Transverse colon (tissue), 4 donors: ENCODE results near the gene HSFX3.

ENCODE experiments used
- POLR2A ChIP-seq: fragments of 450-650 bp; IDR thresholded peaks from one replicate; pipeline ENCODE4 v1.6.1; 2016; ENCODE audit warnings: antibody characterized with exemption, mild to moderate bottlenecking, moderate library complexity
- POLR2AphosphoS5 ChIP-seq, 3 donors: sonication (generic); formaldehyde crosslinking; IDR thresholded peaks; one replicate each; pipeline ENCODE4 v1.6.1; 2016; ENCODE audit warnings: antibody characterized with exemption in 3 of 3
- TF ChIP-seq, protein P1 (sequence below), 5 experiments: fragments of 200-600 bp in 3 of 5; fragments of 450-650 bp in 2 of 5; sonication (generic) in 3 of 5; IDR thresholded peaks; 1 replicate in 2 of 5; 2 replicates in 3 of 5; pipeline ENCODE4 v1.5.1; 2016 to 2017; ENCODE audit warnings: antibody characterized with exemption in 5 of 5, inconsistent platforms in 3 of 5, mild to moderate bottlenecking in 2 of 5, moderate library complexity in 1 of 5

DNA sequence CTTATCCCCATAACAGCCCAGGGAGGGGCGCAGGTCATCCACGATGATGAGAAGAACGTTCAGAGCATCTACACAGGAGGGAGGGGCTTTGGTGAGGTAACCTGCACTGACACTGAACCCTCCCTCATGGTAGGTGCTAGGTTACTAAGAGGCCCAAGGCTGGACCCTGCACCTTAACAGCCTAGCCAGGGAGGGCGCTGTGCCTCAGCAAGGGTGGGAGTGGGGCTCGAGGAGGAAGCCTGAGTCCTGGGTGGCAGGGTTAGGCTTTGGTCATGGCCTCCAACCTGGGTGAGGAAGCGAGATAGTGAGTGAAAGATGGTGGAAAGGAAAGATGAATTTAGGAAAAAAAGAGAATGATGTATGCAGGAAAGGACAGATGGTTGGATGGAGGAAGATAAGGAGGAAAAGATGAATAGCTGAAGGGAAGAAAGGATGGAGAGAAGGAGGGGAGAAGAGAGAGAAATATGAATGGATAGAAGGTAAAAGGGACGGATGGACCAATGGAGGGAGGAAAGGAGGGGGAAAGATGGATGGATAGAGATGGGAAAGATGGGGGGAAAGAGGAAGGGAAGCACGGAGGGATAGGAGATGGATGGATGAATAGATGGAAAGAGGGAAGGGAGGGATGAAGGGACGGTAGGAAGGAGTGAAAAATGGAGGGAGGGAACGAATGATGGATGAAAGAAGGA lies 45.4 kb downstream of the HSFX3 start:
- TF ChIP-seq, protein P1, sequence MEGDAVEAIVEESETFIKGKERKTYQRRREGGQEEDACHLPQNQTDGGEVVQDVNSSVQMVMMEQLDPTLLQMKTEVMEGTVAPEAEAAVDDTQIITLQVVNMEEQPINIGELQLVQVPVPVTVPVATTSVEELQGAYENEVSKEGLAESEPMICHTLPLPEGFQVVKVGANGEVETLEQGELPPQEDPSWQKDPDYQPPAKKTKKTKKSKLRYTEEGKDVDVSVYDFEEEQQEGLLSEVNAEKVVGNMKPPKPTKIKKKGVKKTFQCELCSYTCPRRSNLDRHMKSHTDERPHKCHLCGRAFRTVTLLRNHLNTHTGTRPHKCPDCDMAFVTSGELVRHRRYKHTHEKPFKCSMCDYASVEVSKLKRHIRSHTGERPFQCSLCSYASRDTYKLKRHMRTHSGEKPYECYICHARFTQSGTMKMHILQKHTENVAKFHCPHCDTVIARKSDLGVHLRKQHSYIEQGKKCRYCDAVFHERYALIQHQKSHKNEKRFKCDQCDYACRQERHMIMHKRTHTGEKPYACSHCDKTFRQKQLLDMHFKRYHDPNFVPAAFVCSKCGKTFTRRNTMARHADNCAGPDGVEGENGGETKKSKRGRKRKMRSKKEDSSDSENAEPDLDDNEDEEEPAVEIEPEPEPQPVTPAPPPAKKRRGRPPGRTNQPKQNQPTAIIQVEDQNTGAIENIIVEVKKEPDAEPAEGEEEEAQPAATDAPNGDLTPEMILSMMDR (IDR thresholded peaks at IDR 0.05), result peak in 2 of 5 experiments; percentile 5 to 15
- TF ChIP-seq POLR2AphosphoS5 (IDR thresholded peaks at IDR 0.05) (no peak), POLR2A (no peak)
